Measurements from ENCODE around the gene USP2. TPM values are rescaled to one million over a fixed set of nuclear protein-coding genes. Genes with fewer than 3 reads are reported as not detected.

The USP2 gene
- total and polyA plus RNA-seq, 7 donors: 49.0 to 210 (median 76.4) TPM

- H3K9me3 ChIP-seq: no peaks in the 10 kb centered on the region
- peak overlapping the region; percentile 89 for H3K27ac ChIP-seq
- peaks cover 62% of the 10 kb centered on the region for H3K4me1 ChIP-seq
- H3K27me3 ChIP-seq (ENCODE audit: insufficient read depth in 3 of 3, low read length in 2 of 3): no peaks in the 10 kb centered on the region
- no peak overlapping the region for H3K4me3 ChIP-seq
- peaks cover 0 to 48% of the 10 kb centered on the region in 2 donors for H3K36me3 ChIP-seq (ENCODE audit: insufficient read depth in 1 of 2, low read depth in 1 of 2)
- WGBS, 3 donors: 70 to 87% (median 86%) methylated on average over 7 of the region's 7 CpGs
- peak; percentile 43 to 55 (median 48) for ATAC-seq
- TF ChIP-seq, protein P1, sequence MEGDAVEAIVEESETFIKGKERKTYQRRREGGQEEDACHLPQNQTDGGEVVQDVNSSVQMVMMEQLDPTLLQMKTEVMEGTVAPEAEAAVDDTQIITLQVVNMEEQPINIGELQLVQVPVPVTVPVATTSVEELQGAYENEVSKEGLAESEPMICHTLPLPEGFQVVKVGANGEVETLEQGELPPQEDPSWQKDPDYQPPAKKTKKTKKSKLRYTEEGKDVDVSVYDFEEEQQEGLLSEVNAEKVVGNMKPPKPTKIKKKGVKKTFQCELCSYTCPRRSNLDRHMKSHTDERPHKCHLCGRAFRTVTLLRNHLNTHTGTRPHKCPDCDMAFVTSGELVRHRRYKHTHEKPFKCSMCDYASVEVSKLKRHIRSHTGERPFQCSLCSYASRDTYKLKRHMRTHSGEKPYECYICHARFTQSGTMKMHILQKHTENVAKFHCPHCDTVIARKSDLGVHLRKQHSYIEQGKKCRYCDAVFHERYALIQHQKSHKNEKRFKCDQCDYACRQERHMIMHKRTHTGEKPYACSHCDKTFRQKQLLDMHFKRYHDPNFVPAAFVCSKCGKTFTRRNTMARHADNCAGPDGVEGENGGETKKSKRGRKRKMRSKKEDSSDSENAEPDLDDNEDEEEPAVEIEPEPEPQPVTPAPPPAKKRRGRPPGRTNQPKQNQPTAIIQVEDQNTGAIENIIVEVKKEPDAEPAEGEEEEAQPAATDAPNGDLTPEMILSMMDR (IDR thresholded peaks at IDR 0.05): no peak
- intact Hi-C loops (cut with DNase I): no loop called here
- DNase-seq: no peak
Observed at GRCh38 chr11:119305556-119306372, 75.7 kb downstream of the USP2 start.

Other genes starting within 250 kb of the USP2 start
- gene ABCG4, start 232.6 kb downstream of the USP2 start, total RNA-seq: under 1 TPM in 3 of 4 donors, not detected in 1; 0.12 to 0.38 (median 0.30) TPM
- gene ABCG4, start 232.6 kb downstream of the USP2 start, polyA plus RNA-seq: under 1 TPM; 0.03 to 0.22 (median 0.08) TPM
- gene NLRX1, start 213.0 kb downstream of the USP2 start, total RNA-seq: 10 to 100 TPM; 18.1 to 28.7 (median 27.1) TPM
- gene NLRX1, start 213.0 kb downstream of the USP2 start, polyA plus RNA-seq: 10 to 100 TPM in 2 of 3 donors, 1 to 10 TPM in 1; 8.8 to 15.4 (median 10.3) TPM
- not detected for gene NHERF4, start 196.2 kb downstream of the USP2 start, total RNA-seq
- gene NHERF4, start 196.2 kb downstream of the USP2 start, polyA plus RNA-seq: under 1 TPM; 0.06 to 0.17 (median 0.07) TPM
- gene CBL, start 175.4 kb downstream of the USP2 start, total RNA-seq: 1 to 10 TPM; 3.6 to 7.6 (median 7.2) TPM
- gene CBL, start 175.4 kb downstream of the USP2 start, polyA plus RNA-seq: 1 to 10 TPM in 2 of 3 donors, under 1 TPM in 1; 0.94 to 3.4 (median 2.2) TPM
- gene MCAM, start 64.6 kb downstream of the USP2 start, total RNA-seq: 10 to 100 TPM; 24.5 to 71.1 (median 43.6) TPM
- 10 to 100 TPM; 15.4 to 27.4 (median 27.3) TPM for gene MCAM, start 64.6 kb downstream of the USP2 start, polyA plus RNA-seq
- gene RNF26, start 47.2 kb downstream of the USP2 start, total RNA-seq: 1 to 10 TPM; 6.1 to 8.8 (median 7.5) TPM
- gene RNF26, start 47.2 kb downstream of the USP2 start, polyA plus RNA-seq: 1 to 10 TPM; 5.8 to 8.9 (median 7.1) TPM
- 10 to 100 TPM in 1 of 4 donors, 1 to 10 TPM in 3; 5.3 to 11.6 (median 8.8) TPM for gene C1QTNF5, start 40.8 kb downstream of the USP2 start, total RNA-seq
- gene C1QTNF5, start 40.8 kb downstream of the USP2 start, polyA plus RNA-seq: 10 to 100 TPM in 1 of 3 donors, 1 to 10 TPM in 2; 3.2 to 12.0 (median 4.7) TPM
- not detected for gene MFRP, start 35.0 kb downstream of the USP2 start, total RNA-seq
- under 1 TPM in 2 of 3 donors, not detected in 1; 0.01 to 0.05 TPM for gene MFRP, start 35.0 kb downstream of the USP2 start, polyA plus RNA-seq
- gene THY1, start 41.5 kb upstream of the USP2 start, total RNA-seq: 1 to 10 TPM in 3 of 4 donors, under 1 TPM in 1; 0.42 to 2.1 (median 1.4) TPM
- gene THY1, start 41.5 kb upstream of the USP2 start, polyA plus RNA-seq: 1 to 10 TPM in 1 of 3 donors, under 1 TPM in 2; 0.93 to 6.4 (median 1.00) TPM